Bronchus fibroblast of lung (primary cell): Measurements from ENCODE around the gene ZWILCH. TPM values are rescaled to one million over a fixed set of nuclear protein-coding genes. Genes with fewer than 3 reads are reported as not detected.

Experiments
- total RNA-seq: library from RNA; depleted of rRNA; stranded (reverse); fragments of >200 nt; gene quantifications from 2 replicates; pipeline ENCODE4 v1.2.3, GENCODE V29; 2015

The ZWILCH gene
- 22.1 and 34.3 TPM in 2 replicates for total RNA-seq

DNA sequence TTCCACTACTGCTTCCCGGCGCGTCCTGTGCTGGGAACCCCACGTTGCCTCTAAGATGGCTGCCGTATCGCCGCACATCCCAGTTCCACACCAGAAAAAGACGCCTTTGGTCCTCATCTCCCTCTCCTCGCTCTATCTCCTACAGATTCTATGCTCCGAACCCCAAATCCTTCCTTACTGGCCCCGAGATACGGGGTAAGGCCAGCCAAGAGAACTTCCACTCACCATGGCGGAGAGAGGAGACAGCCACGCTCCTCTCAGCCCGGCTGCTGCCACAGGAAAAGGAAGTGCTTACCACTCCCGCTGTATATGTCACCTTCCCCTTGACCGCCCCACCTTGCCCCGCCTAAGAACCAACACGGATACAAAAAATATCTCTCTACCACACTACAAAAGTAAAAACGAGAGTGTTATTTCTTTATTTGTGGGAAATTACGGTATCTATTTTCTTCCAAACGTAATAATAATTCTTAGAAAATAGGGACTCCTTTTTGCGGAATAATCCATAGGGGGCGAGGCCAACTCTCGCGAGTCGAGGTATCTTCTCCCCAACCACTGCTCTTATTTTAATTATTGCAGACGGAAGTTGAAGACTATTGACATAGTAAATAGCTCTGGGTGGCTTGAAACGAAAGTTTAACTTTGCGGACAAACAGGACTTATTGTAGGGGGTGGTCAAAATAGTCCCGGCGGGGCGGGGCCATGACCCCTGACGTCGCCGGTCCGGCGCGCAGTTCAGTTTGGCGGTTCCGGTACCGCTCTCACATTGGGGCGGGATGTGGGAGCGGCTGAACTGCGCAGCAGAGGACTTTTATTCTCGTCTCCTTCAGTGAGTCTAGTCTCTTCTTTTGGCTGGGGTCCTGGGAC is at the start of gene ZWILCH, which contains the start of gene RPL4:
TSS of gene ZWILCH (plus strand) at position 764 of the 867 bp plus-strand sequence. CDS start at position 777, 13 bp downstream.
TSS of gene RPL4 (minus strand) at position 293 of the 867 bp plus-strand sequence. CDS start at position 228, 65 bp downstream.

GRCh38 chr15:66497502-66498455 is 7.3 kb upstream of the ZWILCH start, which contains the start of gene SNAPC5:
Gene SNAPC5, minus strand, starts transcription at chr15:66497762. Its CDS starts 31 bp downstream, at chr15:66497731.

GRCh38 chr15:66565741-66566144 is 60.6 kb downstream of the ZWILCH start, which contains the start of gene LCTL:
Gene LCTL, minus strand, starts transcription at chr15:66565998. Its CDS starts 633 bp downstream, at chr15:66565365.

Other genes starting within 250 kb of the ZWILCH start
- 11.4 and 16.1 TPM in 2 replicates for gene DIS3L, start 211.8 kb upstream of the ZWILCH start, total RNA-seq
- 11.1 and 15.6 TPM in 2 replicates for gene TIPIN, start 148.6 kb upstream of the ZWILCH start, total RNA-seq
- gene MAP2K1, start 118.4 kb upstream of the ZWILCH start, total RNA-seq, result 30.4 and 30.8 TPM in 2 replicates
- gene SNAPC5, start 7.6 kb upstream of the ZWILCH start, total RNA-seq, result 29.3 and 37.0 TPM in 2 replicates
- gene RPL4, start 471 bp upstream of the ZWILCH start, total RNA-seq, result 6,359 and 6,740 TPM in 2 replicates
- gene LCTL, start 60.7 kb downstream of the ZWILCH start, total RNA-seq, result 0.74 and 1.5 TPM in 2 replicates
- 4.7 and 7.1 TPM in 2 replicates for gene SMAD6, start 196.9 kb downstream of the ZWILCH start, total RNA-seq